Upper lobe of left lung (tissue), 6 donors: Measurements from ENCODE around the gene SPSB1. TPM values are rescaled to one million over a fixed set of nuclear protein-coding genes. Genes with fewer than 3 reads are reported as not detected.

Experiments used
- ATAC-seq, 2 donors: fragments of 200-7000 bp; cut with Tn5 transposase; one replicate each; pipeline ENCODE4 v1.9.1; 2022; ENCODE audit warnings: mild to moderate bottlenecking in 2 of 2, moderate library complexity in 2 of 2; ENCODE audit not compliant: low FRiP score in 2 of 2
- DNase-seq, 2 donors: peaks; one replicate each; pipeline ENCODE4 v3.0.0-alpha.2; 2019 to 2020
- H3K27ac ChIP-seq, 4 donors: fragments of 200-600 bp; sonication (generic); one replicate each; pipeline ENCODE4 v1.5.1; 2016 to 2019
- H3K27me3 ChIP-seq, 4 donors: fragments of 200-600 bp; sonication (generic); one replicate each; pipeline ENCODE4 v1.5.1; 2017 to 2019
- H3K36me3 ChIP-seq, 4 donors: fragments of 200-600 bp; sonication (generic); one replicate each; pipeline ENCODE4 v1.5.1; 2016 to 2019
- H3K4me1 ChIP-seq, 4 donors: fragments of 200-600 bp; sonication (generic); one replicate each; pipeline ENCODE4 v1.5.1; 2018 to 2019
- H3K4me3 ChIP-seq, 4 donors: fragments of 200-600 bp; sonication (generic); one replicate each; pipeline ENCODE4 v1.5.1; 2017 to 2019; ENCODE audit warnings: mild to moderate bottlenecking in 2 of 4, moderate library complexity in 1 of 4
- H3K9me3 ChIP-seq, 4 donors: fragments of 200-600 bp; sonication (generic); one replicate each; pipeline ENCODE4 v1.5.1; 2018 to 2019
- CTCF ChIP-seq, 6 experiments: fragments of 450-650 bp in 4 of 6; fragments of 200-600 bp in 2 of 6; sonication (generic) in 2 of 6; IDR thresholded peaks; one replicate each; pipeline ENCODE4 v1.5.1; 2016 to 2019; ENCODE audit warnings: antibody characterized with exemption in 6 of 6
- EP300 ChIP-seq, 4 donors: sonication (generic); formaldehyde crosslinking; IDR thresholded peaks; one replicate each; pipeline ENCODE4 v1.5.1; 2017; ENCODE audit warnings: antibody characterized with exemption in 4 of 4, control low read depth in 2 of 4
- POLR2A ChIP-seq, 4 donors: fragments of 450-650 bp; IDR thresholded peaks; one replicate each; pipeline ENCODE4 v1.5.1; 2016 to 2017; ENCODE audit warnings: antibody characterized with exemption in 4 of 4, mild to moderate bottlenecking in 2 of 4
- POLR2AphosphoS5 ChIP-seq, 2 donors: sonication (generic); formaldehyde crosslinking; IDR thresholded peaks; one replicate each; pipeline ENCODE4 v1.5.1; 2017; ENCODE audit warnings: antibody characterized with exemption in 2 of 2
- WGBS, 2 donors: methylation state at CpG; one replicate each; pipeline ENCODE4 v1.1.5; 2017 to 2018; 5-methylcytosine and 5-hydroxymethylcytosine counted together
- total RNA-seq, 6 donors: library from RNA; depleted of rRNA in 4 of 6; stranded (reverse); fragments of >200 nt in 4 of 6; gene quantifications; one replicate each; pipeline versions ENCODE4 v1.1.0 to v1.2.1, GENCODE V29; 2016 to 2021
- donor health status: DM: no; HTN: no; CAD: no; lungs with moderate emphysema.
- donor health status: DM: no; HTN: yes; CAD: no; lungs with severe emphysema.

SPSB1 gene
- total RNA-seq, 6 donors from 2014 or later = 21.0 to 49.1 (median 30.3) TPM

- peaks cover 7 to 33% (median 21%) of the 10 kb centered on the region in 4 donors for H3K36me3 ChIP-seq
- WGBS, 2 donors = 86 to 92% methylated on average over 11 to 12 of the region's 16 CpGs
- H3K4me3 ChIP-seq = no peak overlapping the region
- no peaks in the 10 kb centered on the region for H3K4me1 ChIP-seq
- DNase-seq = no peak
- no peak overlapping the region for H3K27ac ChIP-seq
- H3K27me3 ChIP-seq = no peaks in the 10 kb centered on the region
- no peak for ATAC-seq
- H3K9me3 ChIP-seq = no peaks in the 10 kb centered on the region
- no peak for TF ChIP-seq CTCF (IDR thresholded peaks at IDR 0.05)
- TF ChIP-seq POLR2AphosphoS5 (IDR thresholded peaks at IDR 0.05) = no peak
- no peak for TF ChIP-seq EP300 (IDR thresholded peaks at IDR 0.05)
- TF ChIP-seq POLR2A (IDR thresholded peaks at IDR 0.05) = no peak
These were observed 62.8 kb downstream of the SPSB1 start for GRCh38 chr1:9355503-9355902.

GRCh38 chr1:9356021-9356420 is 63.3 kb downstream of the SPSB1 start:
- Histone ChIP-seq H3K36me3 (peaks cover 7 to 33% (median 21%) of the 10 kb centered on the region in 4 donors), H3K27me3 (no peaks in the 10 kb centered on the region), H3K27ac (no peak overlapping the region), H3K9me3 (no peaks in the 10 kb centered on the region), H3K4me3 (no peak overlapping the region), H3K4me1 (no peaks in the 10 kb centered on the region)
- WGBS, 2 donors = 92 to 94% methylated on average over 24 of the region's 24 CpGs
- ATAC-seq = no peak
- TF ChIP-seq POLR2A (IDR thresholded peaks at IDR 0.05) (no peak), POLR2AphosphoS5 (IDR thresholded peaks at IDR 0.05) (no peak), EP300 (IDR thresholded peaks at IDR 0.05) (no peak), CTCF (IDR thresholded peaks at IDR 0.05) (no peak)
- DNase-seq = no peak

GRCh38 chr1:9356829-9357466 is 64.3 kb downstream of the SPSB1 start:
- Histone ChIP-seq H3K27me3 (no peaks in the 10 kb centered on the region), H3K9me3 (no peaks in the 10 kb centered on the region), H3K4me1 (peaks cover under 1 to 8% (median 8%) of the 10 kb centered on the region in 4 donors), H3K4me3 (no peak overlapping the region), H3K27ac (no peak overlapping the region), H3K36me3 (peaks cover 7 to 33% (median 21%) of the 10 kb centered on the region in 4 donors)
- DNase-seq = no peak
- TF ChIP-seq EP300 (IDR thresholded peaks at IDR 0.05) (no peak), POLR2A (IDR thresholded peaks at IDR 0.05) (no peak), POLR2AphosphoS5 (IDR thresholded peaks at IDR 0.05) (no peak), CTCF (IDR thresholded peaks at IDR 0.05) (no peak)
- no peak for ATAC-seq
- WGBS, 2 donors = 93 to 95% methylated on average over 2 of the region's 2 CpGs

GRCh38 chr1:9357958-9358357 is 65.3 kb downstream of the SPSB1 start:
- TF ChIP-seq POLR2A (IDR thresholded peaks at IDR 0.05) (no peak), EP300 (IDR thresholded peaks at IDR 0.05) (no peak), POLR2AphosphoS5 (IDR thresholded peaks at IDR 0.05) (no peak), CTCF (IDR thresholded peaks at IDR 0.05) (no peak)
- DNase-seq (no peak), ATAC-seq (no peak)
- no peak overlapping the region for H3K4me3 ChIP-seq
- H3K27me3 ChIP-seq = no peaks in the 10 kb centered on the region
- H3K4me1 ChIP-seq = peaks cover 4 to 13% (median 8%) of the 10 kb centered on the region in 4 donors
- H3K36me3 ChIP-seq = peaks cover 7 to 33% (median 21%) of the 10 kb centered on the region in 4 donors
- 94 to 98% methylated on average over 5 to 8 of the region's 8 CpGs for WGBS, 2 donors
- H3K27ac ChIP-seq = no peak overlapping the region
- H3K9me3 ChIP-seq = no peaks in the 10 kb centered on the region
